GM20000 (cell line): ENCODE results near the gene FAIM2.

Source experiments
- DNase-seq: peaks from one replicate; pipeline ENCODE4 v3.0.0; 2012; ENCODE audit warnings: low spot score
- CTCF ChIP-seq: IDR thresholded peaks from 2 replicates; pipeline ENCODE4 v1.5.1; 2012; ENCODE audit warnings: mild to moderate bottlenecking, control low read depth; ENCODE audit errors: extremely low read depth, missing control alignments

The FAIM2 gene

GRCh38 chr12:49943625-49943960 is 39.9 kb upstream of the FAIM2 start:
- TF ChIP-seq CTCF: no peak
- DNase-seq: no peak

- TF ChIP-seq CTCF: no peak
- no peak for DNase-seq
These were observed 39.4 kb upstream of the FAIM2 start for GRCh38 chr12:49942921-49943624.

GRCh38 chr12:49942512-49942893 is 38.8 kb upstream of the FAIM2 start:
- no peak for TF ChIP-seq CTCF
- no peak for DNase-seq

- no peak for TF ChIP-seq CTCF
- no peak for DNase-seq
These were observed 38.1 kb upstream of the FAIM2 start for GRCh38 chr12:49941556-49942511.

- no peak for TF ChIP-seq CTCF
- no peak for DNase-seq
These were observed 36.0 kb upstream of the FAIM2 start for GRCh38 chr12:49939707-49940106.

GRCh38 chr12:49939307-49939706 is 35.6 kb upstream of the FAIM2 start:
- DNase-seq: no peak
- no peak for TF ChIP-seq CTCF

GRCh38 chr12:49937639-49938300 is 34.1 kb upstream of the FAIM2 start:
- DNase-seq: no peak
- no peak for TF ChIP-seq CTCF
